ENCODE measurements around the gene JAG1. TPM values are rescaled to one million over a fixed set of nuclear protein-coding genes. Genes with fewer than 3 reads are reported as not detected.

The JAG1 gene
- total RNA-seq, 4 donors from 2014 or later, result 89.6 to 182 (median 123) TPM

DNA sequence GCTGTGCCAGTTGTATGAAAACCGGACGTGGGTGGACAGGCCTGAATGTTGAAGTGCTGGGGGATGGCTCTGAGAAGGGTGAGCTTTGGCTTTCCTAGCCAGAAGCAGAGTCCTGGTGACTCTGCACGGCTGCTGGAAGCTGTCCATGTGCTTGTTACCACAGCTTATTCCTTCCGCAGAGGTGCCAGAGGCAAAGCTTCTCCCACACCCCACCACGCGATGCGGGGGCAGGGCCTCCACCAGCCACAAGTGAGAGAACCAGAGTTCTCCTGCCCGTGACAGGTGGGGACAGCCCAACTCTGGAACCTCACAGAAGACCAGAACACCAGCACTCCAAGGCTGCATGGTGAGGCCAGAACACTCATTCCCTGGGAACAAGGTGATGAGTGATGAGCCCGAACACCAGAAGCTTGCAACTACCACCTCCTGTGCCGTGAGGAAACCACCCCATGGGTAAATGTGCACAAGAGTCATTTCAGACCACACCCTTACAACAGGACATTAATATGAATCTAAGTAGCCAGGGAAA is 36.7 kb downstream of the JAG1 start:
- no peaks in the 10 kb centered on the region for H3K9me3 ChIP-seq
- TF ChIP-seq, protein P1, sequence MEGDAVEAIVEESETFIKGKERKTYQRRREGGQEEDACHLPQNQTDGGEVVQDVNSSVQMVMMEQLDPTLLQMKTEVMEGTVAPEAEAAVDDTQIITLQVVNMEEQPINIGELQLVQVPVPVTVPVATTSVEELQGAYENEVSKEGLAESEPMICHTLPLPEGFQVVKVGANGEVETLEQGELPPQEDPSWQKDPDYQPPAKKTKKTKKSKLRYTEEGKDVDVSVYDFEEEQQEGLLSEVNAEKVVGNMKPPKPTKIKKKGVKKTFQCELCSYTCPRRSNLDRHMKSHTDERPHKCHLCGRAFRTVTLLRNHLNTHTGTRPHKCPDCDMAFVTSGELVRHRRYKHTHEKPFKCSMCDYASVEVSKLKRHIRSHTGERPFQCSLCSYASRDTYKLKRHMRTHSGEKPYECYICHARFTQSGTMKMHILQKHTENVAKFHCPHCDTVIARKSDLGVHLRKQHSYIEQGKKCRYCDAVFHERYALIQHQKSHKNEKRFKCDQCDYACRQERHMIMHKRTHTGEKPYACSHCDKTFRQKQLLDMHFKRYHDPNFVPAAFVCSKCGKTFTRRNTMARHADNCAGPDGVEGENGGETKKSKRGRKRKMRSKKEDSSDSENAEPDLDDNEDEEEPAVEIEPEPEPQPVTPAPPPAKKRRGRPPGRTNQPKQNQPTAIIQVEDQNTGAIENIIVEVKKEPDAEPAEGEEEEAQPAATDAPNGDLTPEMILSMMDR (IDR thresholded peaks at IDR 0.05), result no peak
- TF ChIP-seq POLR2A (IDR thresholded peaks at IDR 0.05), result no peak
- 26 to 28% methylated on average over 4 to 5 of the region's 10 CpGs for WGBS, 2 donors
- peaks cover 50 to 100% (median 80%) of the 10 kb centered on the region in 3 donors for H3K4me1 ChIP-seq
- intact Hi-C loops (cut with DNase I), result no loop called here
- no peaks in the 10 kb centered on the region for H3K27me3 ChIP-seq
- H3K27ac ChIP-seq, result peak overlapping the region; percentile 82 to 99 (median 90)
- DNase-seq, result no peak
- peaks cover 18 to 46% (median 22%) of the 10 kb centered on the region in 3 donors for H3K36me3 ChIP-seq
- H3K4me3 ChIP-seq, result no peak overlapping the region

DNA sequence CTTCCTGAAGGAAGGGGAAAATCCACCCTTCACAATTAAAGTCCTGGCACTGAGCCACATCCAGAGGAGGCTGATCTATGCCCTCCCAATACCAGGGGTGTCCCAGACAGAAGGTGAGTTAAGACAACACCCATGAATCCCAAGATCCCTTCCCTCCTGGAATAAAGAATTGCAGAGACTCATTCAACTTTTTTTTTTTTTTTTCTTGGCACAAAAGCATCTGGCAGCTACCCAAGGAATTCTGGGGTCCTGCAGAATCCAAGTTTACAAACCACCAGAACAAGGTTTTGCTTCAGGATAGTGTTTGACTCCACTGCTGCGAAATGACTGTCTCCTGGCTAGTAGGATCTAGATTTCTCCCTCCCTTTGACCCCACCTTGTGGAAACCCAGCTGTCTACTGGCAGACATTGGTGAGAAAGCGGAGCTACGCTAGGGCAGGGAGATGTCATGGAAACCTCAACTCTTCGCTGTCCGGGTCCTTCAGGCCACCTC is 37.4 kb downstream of the JAG1 start:
- 18 to 47% methylated on average over 5 of the region's 5 CpGs for WGBS, 2 donors
- Histone ChIP-seq H3K9me3 (no peaks in the 10 kb centered on the region), H3K4me3 (no peak overlapping the region), H3K27me3 (no peaks in the 10 kb centered on the region), H3K4me1 (peaks cover 47 to 100% (median 78%) of the 10 kb centered on the region in 3 donors), H3K36me3 (peaks cover 11 to 39% (median 19%) of the 10 kb centered on the region in 3 donors), H3K27ac (peak overlapping the region; percentile 82 to 99 (median 90))
- DNase-seq, result no peak
- TF ChIP-seq POLR2A (IDR thresholded peaks at IDR 0.05), result no peak
- TF ChIP-seq, protein P1 (IDR thresholded peaks at IDR 0.05), result no peak
- intact Hi-C loops (cut with DNase I), result no loop called here

DNA sequence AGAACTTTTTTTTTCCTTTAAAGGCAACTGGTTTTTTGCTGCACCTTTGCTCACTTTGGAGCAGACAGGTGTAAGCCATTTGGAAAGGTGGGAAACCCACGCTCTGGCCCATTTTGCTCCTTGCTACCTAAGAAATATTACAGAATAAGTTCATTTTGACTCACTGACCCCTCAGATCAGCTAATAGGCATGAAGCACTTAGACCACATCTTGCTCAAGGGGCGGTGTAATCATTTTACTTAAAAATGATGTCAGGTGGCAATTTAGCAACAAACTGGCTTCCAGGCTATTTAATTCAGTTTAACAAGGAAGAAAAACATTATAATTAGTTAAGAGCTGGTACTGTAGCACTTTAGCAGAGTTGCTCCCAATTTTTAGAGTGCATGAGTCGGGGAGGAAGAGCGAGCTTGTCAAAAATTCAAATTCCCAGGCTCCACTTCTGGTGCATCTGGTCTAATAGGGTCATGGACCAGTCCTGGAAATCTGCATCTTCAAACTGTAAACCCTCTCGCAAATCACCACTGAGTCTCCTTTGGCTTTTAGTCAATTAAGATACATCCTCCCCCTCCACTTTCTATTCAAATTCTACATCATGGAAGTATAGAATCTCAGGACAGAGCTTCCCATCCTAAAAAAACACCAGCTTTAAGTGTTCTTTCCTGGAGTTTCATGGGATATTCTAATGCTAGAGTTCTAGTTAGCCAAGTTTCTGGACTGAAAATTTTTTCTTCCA is 38.2 kb downstream of the JAG1 start:
- Histone ChIP-seq H3K4me3 (no peak overlapping the region), H3K27ac (peak overlapping the region; percentile 82 to 99 (median 90)), H3K36me3 (peaks cover 3 to 32% (median 16%) of the 10 kb centered on the region in 3 donors), H3K4me1 (peaks cover 48 to 100% (median 70%) of the 10 kb centered on the region in 3 donors), H3K27me3 (no peaks in the 10 kb centered on the region), H3K9me3 (no peaks in the 10 kb centered on the region)
- WGBS, 2 donors, result 69 to 81% methylated on average over 5 of the region's 5 CpGs
- no peak for DNase-seq
- TF ChIP-seq, protein P1 (IDR thresholded peaks at IDR 0.05), result no peak
- no peak for TF ChIP-seq POLR2A (IDR thresholded peaks at IDR 0.05)
- intact Hi-C loops (cut with DNase I), result no loop called here

DNA sequence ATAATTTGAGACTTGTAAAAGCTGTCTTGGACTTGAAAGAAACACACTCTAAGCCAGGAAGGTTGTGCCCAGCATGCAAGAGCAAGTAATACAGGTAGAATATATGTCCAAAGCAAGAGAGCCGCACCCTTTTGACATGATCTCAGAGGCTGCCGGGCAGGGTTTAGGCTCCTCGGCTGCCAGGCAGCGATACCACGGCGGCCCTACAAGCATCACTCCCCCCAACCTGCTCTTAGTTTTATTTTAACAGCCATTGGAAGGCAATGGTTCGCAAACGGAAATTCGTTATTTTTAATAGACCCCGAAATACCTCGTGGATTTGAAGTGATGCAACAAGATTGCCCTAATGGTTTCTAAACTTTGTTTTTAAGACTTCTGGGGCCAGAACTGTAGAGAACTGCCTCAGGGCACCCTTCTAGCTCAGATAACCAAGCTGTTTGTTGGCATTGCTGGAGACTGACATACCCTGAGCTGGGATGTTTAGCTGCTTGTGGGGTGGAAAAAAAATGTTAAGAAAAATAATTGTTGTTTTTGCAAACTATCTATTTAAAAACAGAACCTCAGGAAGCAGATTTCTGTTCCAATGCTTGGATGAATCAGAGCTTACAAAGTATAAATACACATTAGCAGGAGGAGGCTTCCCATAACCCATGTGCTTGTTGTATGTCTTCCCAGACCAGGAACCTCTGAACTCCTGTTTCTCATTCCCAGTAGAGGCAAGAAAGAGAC is 39.0 kb downstream of the JAG1 start:
- Histone ChIP-seq H3K4me3 (peak overlapping the region in 1 of 4 donors; percentile 20), H3K4me1 (peaks cover 49 to 100% (median 74%) of the 10 kb centered on the region in 3 donors), H3K27me3 (no peaks in the 10 kb centered on the region), H3K36me3 (peaks cover 0 to 24% (median 8%) of the 10 kb centered on the region in 3 donors), H3K9me3 (no peaks in the 10 kb centered on the region), H3K27ac (peak overlapping the region; percentile 82 to 99 (median 90))
- TF ChIP-seq, protein P1 (IDR thresholded peaks at IDR 0.05), result no peak
- TF ChIP-seq POLR2A (IDR thresholded peaks at IDR 0.05), result no peak
- 45 to 58% methylated on average over 11 of the region's 11 CpGs for WGBS, 2 donors
- DNase-seq, result no peak
- intact Hi-C loops (cut with DNase I), result no loop called here
